HT-29 (cell line): ENCODE data around the gene CCDC158. TPM values are rescaled to one million over a fixed set of nuclear protein-coding genes. Genes with fewer than 3 reads are reported as not detected.
"Not testable (repeated sequence)": the region's sequence is repeated elsewhere in the genome, so short reads cannot be mapped to it uniquely, and the experiment has no call there.

Experiments used
- DNase-seq: peaks from one replicate; pipeline ENCODE4 v3.0.0-alpha.2; 2015; ENCODE audit warnings: low spot score
- total RNA-seq: library from RNA; depleted of rRNA; stranded (reverse); fragments of >200 nt; shearing (Covaris generic); gene quantifications from 2 replicates; pipeline ENCODE4 v1.2.3, GENCODE V29; 2014

The CCDC158 gene
- total RNA-seq, 1 experiment from 2014 or later, result not detected

GRCh38 chr4:76311896-76312331 is 109.0 kb downstream of the CCDC158 start:
- no peak for DNase-seq

GRCh38 chr4:76310683-76311082 is 110.3 kb downstream of the CCDC158 start:
- no peak for DNase-seq

DNA sequence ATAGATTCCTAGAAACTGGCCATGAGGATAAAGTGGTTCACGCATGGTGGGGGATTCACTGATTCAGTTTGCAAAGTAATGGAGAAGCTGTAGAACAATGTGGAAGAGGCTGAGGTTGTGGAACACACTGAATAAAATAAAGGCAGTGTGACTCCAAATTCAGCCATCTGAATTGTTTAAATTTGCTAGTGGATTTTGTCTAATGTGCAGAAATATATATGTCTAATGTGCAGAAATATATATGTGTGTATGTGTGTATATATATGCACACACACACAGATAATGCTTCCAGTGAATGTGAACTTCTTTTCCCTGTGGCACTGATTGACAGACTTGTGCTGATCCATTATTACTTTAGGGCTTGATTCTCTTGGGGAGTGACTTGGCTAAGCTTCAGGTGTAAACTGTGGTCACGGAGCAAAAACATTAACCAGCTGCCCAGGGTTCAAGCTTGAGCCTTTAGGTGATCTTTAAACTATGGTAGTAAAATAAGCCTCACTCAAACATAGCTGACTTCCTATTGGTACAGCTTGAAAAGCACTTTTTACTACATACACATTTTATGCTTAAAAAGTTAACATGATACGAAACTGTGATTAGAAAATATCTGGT is 110.9 kb downstream of the CCDC158 start:
- no peak for DNase-seq

DNA sequence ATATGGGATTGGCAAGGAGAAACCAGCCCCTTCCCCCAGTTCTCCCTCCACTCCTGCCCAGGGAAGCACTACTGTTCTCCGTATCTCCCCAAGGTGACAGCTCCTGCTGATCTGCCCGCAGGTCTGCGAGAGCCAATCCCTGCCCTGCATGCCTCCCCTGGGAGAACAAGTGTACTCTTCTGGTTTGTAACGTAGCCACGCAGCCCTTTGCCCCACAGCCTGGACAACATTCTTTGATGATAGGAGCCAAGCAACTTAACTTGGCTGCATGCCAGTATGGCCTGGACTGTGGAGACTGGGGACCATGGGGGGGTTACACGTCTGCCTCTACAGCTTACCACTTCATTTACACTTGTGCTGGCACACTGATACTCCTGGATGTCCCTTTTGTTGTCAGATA is 112.4 kb downstream of the CCDC158 start:
- DNase-seq, result peak; percentile 60

DNA sequence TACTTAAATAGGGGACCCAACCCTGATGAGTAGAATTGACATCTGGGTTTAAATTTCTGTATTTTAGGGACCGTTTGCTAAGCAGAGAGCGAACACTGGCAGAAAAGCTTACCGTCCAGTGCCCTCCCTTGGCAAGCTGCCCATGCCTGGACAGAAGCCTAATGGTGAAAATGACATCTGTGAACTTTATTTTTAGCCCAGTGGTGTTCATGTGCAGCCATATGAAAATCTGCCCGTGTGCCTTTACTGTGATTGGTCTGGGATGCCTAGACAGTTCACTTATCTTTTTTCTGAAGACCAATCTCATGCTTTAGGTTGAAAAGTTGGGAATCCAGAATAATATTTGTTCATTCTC is 113.3 kb downstream of the CCDC158 start:
- DNase-seq, result peak; percentile 4

- DNase-seq, result peak; percentile 69
Measured at GRCh38 chr4:76306882-76307659, 113.9 kb downstream of the CCDC158 start.

- DNase-seq, result peak; percentile 69
Measured at GRCh38 chr4:76305971-76306881, 114.7 kb downstream of the CCDC158 start, which contains the start of gene STBD1. STBD1 (plus strand) TSS chr4:76306733; CDS start chr4:76306770, 37 bp downstream.

DNA sequence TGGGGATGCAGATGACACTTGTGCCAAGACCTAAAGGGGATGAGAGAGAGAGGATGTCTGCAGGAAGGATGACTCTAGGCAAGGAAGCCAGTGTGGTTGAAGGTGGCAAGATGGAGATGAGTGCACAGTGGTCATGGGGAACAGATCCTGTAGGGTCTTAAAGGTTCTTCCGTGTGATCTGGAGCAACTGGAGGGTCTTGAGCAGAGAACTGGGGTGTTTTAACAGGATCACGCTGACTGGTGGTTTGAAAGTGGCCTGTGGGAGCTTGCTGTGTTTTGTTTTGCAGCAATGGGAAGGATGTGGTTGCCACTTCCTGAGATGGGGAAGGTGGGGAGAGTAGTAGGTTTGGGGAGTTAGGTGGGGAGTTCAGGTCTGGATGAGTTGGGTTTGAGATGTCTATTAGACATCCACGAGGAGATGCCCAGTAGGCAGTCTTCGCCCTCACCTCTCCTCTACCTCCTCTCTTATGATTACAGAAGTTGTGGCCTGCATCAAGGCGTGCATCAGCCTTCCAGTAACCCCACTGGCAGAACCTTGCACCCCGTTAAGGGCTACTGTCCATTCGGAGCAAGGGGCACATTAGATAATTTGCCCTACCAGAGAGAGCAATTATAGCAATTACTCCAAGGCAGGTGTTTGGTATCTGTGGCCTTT is 115.8 kb downstream of the CCDC158 start:
- DNase-seq, result no peak

GRCh38 chr4:76302826-76303438 is 118.0 kb downstream of the CCDC158 start:
- no peak for DNase-seq

DNA sequence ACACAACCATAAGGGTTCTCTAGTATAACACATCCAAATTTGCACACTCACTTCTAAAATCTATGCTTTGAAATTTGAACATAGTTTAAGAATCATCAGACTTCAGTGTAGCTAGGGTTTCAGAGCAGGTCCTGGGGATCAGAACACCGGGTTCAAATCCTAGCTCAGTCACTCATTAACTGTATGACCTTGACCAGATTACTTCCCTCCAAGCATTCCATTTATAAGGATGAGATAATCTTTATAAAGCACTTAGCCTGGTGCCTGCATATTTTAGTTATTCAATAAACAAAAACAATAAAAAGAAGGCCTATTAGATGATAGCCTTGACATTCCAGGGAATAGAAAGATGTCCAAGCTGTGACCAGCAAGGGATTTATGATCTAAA is 119.2 kb downstream of the CCDC158 start:
- no peak for DNase-seq

GRCh38 chr4:76301068-76301774 is 119.7 kb downstream of the CCDC158 start:
- peak; percentile 66 for DNase-seq

DNA sequence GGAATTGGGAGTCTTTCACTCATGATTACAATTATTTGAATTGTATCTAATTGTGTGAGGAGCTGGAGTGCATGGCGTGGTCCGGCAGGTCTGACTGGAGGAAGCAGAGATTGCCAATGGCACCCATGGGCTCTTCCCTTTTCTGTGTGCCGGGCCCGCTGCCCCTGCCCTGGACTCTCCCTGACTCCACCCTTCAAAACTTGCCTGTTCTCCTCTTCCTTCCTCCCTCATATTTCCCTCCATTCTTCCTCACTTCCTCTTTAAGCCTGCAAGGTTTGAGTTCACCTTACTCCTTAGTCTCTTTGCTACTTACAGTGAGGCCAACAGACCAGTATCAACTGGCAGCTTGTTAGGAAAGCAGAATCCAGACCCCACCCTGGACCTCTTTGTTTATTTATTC is 120.9 kb downstream of the CCDC158 start:
- DNase-seq, result no peak

DNA sequence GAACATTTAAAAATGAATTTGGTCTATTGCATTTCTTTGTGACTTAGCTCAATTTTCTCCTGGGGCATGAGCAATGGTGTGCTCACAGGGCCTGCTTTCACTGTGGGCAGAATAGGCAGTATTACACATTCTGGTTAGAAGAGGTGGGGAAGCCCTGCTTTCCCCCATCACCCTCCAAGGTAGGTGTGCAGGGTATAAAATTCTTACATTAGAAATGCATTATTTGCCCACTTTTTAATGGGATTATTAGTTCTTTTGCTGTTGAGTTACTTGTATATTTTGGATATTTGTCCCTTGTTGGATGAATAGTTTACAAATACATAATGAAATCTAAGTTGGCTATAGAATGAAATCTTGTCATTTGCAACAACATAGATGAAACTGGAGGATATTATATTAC is 122.7 kb downstream of the CCDC158 start:
- DNase-seq, result no peak

DNA sequence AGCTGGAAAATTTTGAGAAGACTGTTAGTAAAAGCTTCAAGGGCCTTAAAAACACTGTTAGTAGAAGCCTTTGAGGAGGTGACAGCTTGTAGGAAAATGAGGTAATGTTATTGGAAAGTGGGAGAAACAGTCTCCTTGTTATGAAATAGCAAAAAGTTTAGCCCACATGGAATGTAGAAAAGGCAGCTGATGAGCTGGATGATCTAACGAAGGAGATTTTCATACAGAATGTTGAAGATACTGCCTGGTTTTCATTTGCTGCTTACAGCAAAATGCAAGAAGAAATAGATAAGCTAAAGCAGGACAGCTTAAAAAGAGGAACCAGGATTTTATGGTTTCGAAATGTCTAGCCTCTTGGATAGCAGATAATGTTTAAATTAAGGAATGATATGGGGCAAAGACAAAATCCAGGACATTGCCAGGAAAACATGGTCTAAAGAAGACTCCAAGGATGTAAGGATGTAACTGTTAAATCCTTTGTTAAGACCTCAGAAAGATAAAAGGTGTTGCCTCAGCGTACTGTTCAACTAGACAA is 124.6 kb downstream of the CCDC158 start:
- DNase-seq, result no peak

GRCh38 chr4:76293772-76294171 is 127.2 kb downstream of the CCDC158 start:
- no peak for DNase-seq

- DNase-seq, result no peak
Measured at GRCh38 chr4:76292730-76293129, 128.2 kb downstream of the CCDC158 start.

DNA sequence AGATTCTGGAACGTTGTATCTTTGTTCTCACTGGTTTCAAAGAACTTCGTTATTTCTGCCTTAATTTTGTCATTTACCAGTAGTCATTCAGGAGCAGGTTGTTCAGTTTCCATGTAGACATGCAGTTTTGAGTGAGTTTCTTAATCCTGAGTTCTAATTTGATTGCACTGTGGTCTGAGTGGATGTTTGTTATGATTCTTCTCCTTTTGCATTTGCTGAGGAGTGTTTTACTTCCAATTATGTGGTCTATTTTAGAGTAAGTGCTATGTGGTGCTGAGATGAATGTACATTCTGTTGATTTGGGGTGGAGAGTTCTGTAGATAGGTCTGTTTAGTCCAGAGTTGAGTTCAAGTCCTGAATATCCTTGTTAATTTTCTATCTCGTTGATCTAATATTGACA is 133.1 kb downstream of the CCDC158 start:
- DNase-seq, result not testable (repeated sequence)

DNA sequence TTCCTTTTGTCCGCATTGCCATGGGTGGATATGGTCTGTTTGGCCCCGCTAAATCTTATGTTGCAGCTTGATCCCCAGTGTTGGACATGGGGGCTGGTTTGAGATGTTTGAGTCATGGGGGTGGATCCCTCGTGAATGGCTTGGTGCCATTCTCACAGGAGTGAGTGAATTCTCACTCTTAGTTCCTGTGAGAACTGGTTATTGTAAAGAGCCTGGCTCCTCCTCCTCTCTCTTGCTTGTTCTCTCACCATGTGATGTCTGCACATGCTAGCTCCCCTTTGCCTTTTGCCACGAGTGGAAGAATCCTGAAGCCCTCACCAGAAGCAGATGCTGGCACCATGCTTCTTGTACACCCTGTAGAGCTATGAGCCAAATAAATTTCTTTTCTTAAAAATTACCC is 137.0 kb downstream of the CCDC158 start:
- DNase-seq, result no peak

DNA sequence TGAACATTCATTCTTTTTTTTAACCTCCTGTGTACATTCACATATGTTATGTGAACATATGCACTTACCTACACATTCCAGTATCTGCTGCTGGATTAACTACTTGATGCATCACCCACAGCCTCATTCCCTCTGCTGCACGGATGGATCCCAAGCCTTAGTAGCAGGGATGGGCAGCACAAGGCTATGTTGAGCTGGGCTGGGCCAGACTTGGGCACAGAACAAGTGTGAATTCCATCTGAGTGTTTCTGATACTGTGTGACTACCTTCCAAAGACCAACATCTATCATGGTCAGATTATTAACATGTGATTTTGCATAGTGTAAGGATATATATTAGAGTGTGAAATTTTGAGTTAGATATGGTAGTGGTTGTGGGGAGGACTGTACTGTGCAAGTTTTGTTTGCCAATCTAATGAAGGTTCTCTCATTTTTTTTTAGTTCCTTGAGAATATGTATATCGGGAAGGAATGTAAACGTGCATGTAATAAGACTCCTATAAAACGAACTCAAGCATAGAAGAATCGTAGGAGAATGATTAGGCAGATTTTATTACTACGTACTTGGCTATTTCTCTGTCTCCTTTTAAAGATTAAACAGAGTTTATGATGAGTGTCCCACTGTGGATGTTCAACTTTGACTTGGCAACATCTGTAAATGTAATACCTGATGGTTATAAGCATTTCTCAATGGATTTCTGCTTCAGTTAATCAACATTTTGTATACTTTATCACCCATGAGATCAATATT is 137.8 kb downstream of the CCDC158 start:
- DNase-seq, result no peak
